ENCODE data around the gene TFF3.

- TF ChIP-seq CTCF (IDR thresholded peaks at IDR 0.05; ENCODE audit: insufficient read depth, low read length, poor library complexity, severe bottlenecking) (no peak), EZH2phosphoT487 (conservative IDR thresholded peaks at IDR 0.05; ENCODE audit: low read length) (no peak)
Observed at GRCh38 chr21:42317826-42318746, 2.9 kb upstream of the TFF3 start.

All from SU-DHL-6 (cell line).